Trophoblast cell (in vitro differentiated cells and primary cell): ENCODE measurements around the gene MTERF4.

ENCODE experiments used
- DNase-seq, 2 donors: peaks; one replicate each; pipeline ENCODE4 v3.0.0-alpha.2; 2016
- H2AFZ ChIP-seq: 2 replicates; pipeline ENCODE4 v1.6.1; 2013; ENCODE audit warnings: low read length, moderate library complexity, mild to moderate bottlenecking; ENCODE audit not compliant: insufficient read depth, poor library complexity
- H2AK5ac ChIP-seq: 2 replicates; pipeline ENCODE4 v1.6.1; 2013; ENCODE audit warnings: mild to moderate bottlenecking, low read length
- H2BK120ac ChIP-seq: 2 replicates; pipeline ENCODE4 v1.6.1; 2013; ENCODE audit warnings: low read length, mild to moderate bottlenecking, moderate library complexity; ENCODE audit not compliant: insufficient read depth, poor library complexity
- H2BK12ac ChIP-seq: 2 replicates; pipeline ENCODE4 v1.6.1; 2013; ENCODE audit warnings: mild to moderate bottlenecking, low read length, moderate library complexity
- H2BK5ac ChIP-seq: 2 replicates; pipeline ENCODE4 v1.6.1; 2013; ENCODE audit warnings: low read length, low read depth, moderate library complexity, mild to moderate bottlenecking; ENCODE audit not compliant: poor library complexity
- H3K14ac ChIP-seq: 2 replicates; pipeline ENCODE4 v1.6.1; 2013; ENCODE audit warnings: mild to moderate bottlenecking, low read length
- H3K18ac ChIP-seq: 2 replicates; pipeline ENCODE4 v1.6.1; 2013; ENCODE audit warnings: mild to moderate bottlenecking, low read length
- H3K23ac ChIP-seq: 2 replicates; pipeline ENCODE4 v1.6.1; 2013; ENCODE audit warnings: low read length
- H3K27ac ChIP-seq: 2 replicates; pipeline ENCODE4 v1.5.1; 2013; ENCODE audit warnings: low read depth, mild to moderate bottlenecking, inconsistent platforms, low read length, moderate library complexity
- H3K27me3 ChIP-seq: 2 replicates; pipeline ENCODE4 v1.6.1; 2013; ENCODE audit warnings: inconsistent platforms, mild to moderate bottlenecking, low read length, moderate library complexity; ENCODE audit not compliant: insufficient read depth
- H3K36me3 ChIP-seq, 2 experiments: 1 replicate in 1 of 2; 2 replicates in 1 of 2; pipeline ENCODE4 v1.6.1; 2013; ENCODE audit warnings: low read length in 2 of 2, mild to moderate bottlenecking in 2 of 2, moderate library complexity in 1 of 2; ENCODE audit not compliant: insufficient read depth in 2 of 2, control insufficient read depth in 1 of 2
- H3K4ac ChIP-seq: 2 replicates; pipeline ENCODE4 v1.6.1; 2013; ENCODE audit warnings: low read depth, mild to moderate bottlenecking, low read length, moderate library complexity
- H3K4me1 ChIP-seq, 2 experiments: 1 replicate in 1 of 2; 2 replicates in 1 of 2; pipeline ENCODE4 v1.6.1; 2013; ENCODE audit warnings: low read length in 2 of 2, mild to moderate bottlenecking in 2 of 2, moderate library complexity in 1 of 2; ENCODE audit not compliant: insufficient read depth in 2 of 2, control insufficient read depth in 1 of 2
- H3K4me2 ChIP-seq: 2 replicates; pipeline ENCODE4 v1.6.1; 2013; ENCODE audit warnings: inconsistent platforms, mild to moderate bottlenecking, low read length, moderate library complexity
- H3K4me3 ChIP-seq: 2 replicates; pipeline ENCODE4 v1.5.1; 2013; ENCODE audit warnings: mild to moderate bottlenecking, low read depth, low read length, inconsistent platforms
- H3K79me1 ChIP-seq: one replicate; pipeline ENCODE4 v1.6.1; 2013; ENCODE audit warnings: low read length
- H3K79me2 ChIP-seq: 2 replicates; pipeline ENCODE4 v1.6.1; 2013; ENCODE audit warnings: low read length, mild to moderate bottlenecking; ENCODE audit not compliant: control insufficient read depth, insufficient read depth, poor library complexity
- H3K9ac ChIP-seq: 2 replicates; pipeline ENCODE4 v1.6.1; 2013; ENCODE audit warnings: mild to moderate bottlenecking, low read length
- H3K9me3 ChIP-seq: 2 replicates; pipeline ENCODE4 v1.6.1; 2013; ENCODE audit warnings: low read depth, mild to moderate bottlenecking, control low read depth, inconsistent platforms, low read length; ENCODE audit not compliant: insufficient read depth
- H4K12ac ChIP-seq: 2 replicates; pipeline ENCODE4 v1.6.1; 2013; ENCODE audit warnings: low read depth, mild to moderate bottlenecking, low read length, moderate library complexity
- H4K8ac ChIP-seq: 2 replicates; pipeline ENCODE4 v1.6.1; 2013; ENCODE audit warnings: low read depth, mild to moderate bottlenecking, low read length, moderate library complexity
- H4K91ac ChIP-seq: one replicate; pipeline ENCODE4 v1.6.1; 2013; ENCODE audit warnings: low read depth, mild to moderate bottlenecking, low read length, moderate library complexity
- WGBS: extraction: QIAGEN DNeasy Blood & Tissue Kit; methylation state at CpG from one replicate; pipeline ENCODE4 v1.1.7; 2013; ENCODE audit warnings: missing lambda C conversion rate; ENCODE audit not compliant: insufficient read length, insufficient coverage; ENCODE audit errors: extremely low coverage; 5-methylcytosine and 5-hydroxymethylcytosine counted together

MTERF4 gene

DNA sequence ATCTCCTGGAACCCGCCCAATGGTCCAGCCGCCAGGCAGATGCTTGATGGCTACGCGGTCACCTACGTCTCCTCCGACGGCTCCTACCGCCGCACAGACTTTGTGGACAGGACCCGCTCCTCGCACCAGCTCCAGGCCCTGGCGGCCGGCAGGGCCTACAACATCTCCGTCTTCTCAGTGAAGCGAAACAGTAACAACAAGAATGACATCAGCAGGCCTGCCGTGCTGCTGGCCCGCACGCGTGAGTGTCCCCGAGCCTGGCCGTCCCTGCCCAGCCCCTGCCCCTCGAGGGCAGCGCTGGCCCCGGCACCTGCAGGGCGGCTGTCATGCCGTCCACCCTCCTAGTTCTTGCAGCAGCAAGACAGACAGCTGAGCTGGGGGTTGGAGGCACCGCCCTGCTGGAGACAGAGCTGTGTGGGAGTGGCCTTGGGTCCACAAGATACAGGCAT is 36.7 kb downstream of the MTERF4 start:
- Histone ChIP-seq H3K18ac (no peak overlapping the region), H4K12ac (no peak overlapping the region), H3K27ac (no peak overlapping the region), H3K27me3 (no peaks in the 10 kb centered on the region), H3K23ac (no peak overlapping the region), H2BK12ac (no peak overlapping the region), H3K14ac (no peak overlapping the region), H2BK5ac (no peak overlapping the region), H3K9me3 (peaks cover 4% of the 10 kb centered on the region), H3K36me3 (no peaks in the 10 kb centered on the region), H3K4me1 (no peaks in the 10 kb centered on the region), H2AFZ (no peak overlapping the region), H2BK120ac (no peak overlapping the region), H3K4ac (no peak overlapping the region), H4K91ac (no peak overlapping the region), H4K8ac (no peak overlapping the region), H3K4me3 (no peak overlapping the region), H3K9ac (no peak overlapping the region), H3K79me1 (no peaks in the 10 kb centered on the region), H3K79me2 (no peaks in the 10 kb centered on the region), H2AK5ac (no peak overlapping the region), H3K4me2 (no peak overlapping the region)
- no CpG with 5 or more reads among the region's 27 CpGs for WGBS
- DNase-seq = no peak

DNA sequence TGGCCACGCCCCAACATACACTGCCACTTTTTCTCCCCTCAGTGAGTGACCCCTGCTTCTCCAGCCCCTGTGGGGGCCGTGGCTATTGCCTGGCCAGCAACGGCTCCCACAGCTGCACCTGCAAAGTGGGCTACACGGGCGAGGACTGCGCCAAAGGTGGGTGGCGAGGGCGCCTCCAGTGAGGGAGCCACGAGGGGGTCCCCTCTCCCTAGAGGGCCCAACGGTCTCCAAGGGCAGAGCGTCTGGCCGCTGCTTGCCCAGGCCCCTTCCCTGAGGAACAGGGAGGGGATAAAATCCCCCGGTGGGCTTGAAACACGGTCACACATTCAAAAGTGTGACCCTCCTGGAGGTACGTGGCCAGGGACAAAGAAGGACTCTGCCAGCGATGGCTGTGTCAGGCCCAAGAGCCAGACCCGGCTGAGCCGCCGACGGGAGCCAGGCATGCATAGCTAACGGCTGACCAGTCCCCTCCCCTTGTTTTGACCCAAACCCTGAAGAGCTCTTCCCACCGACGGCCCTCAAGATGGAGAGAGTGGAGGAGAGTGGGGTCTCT is 37.2 kb downstream of the MTERF4 start:
- Histone ChIP-seq H3K27ac (no peak overlapping the region), H4K91ac (no peak overlapping the region), H3K4ac (no peak overlapping the region), H3K9ac (no peak overlapping the region), H3K4me3 (peak overlapping the region; percentile 0), H4K8ac (no peak overlapping the region), H3K79me2 (no peaks in the 10 kb centered on the region), H3K79me1 (no peaks in the 10 kb centered on the region), H3K36me3 (no peaks in the 10 kb centered on the region), H3K9me3 (peaks cover 4% of the 10 kb centered on the region), H3K14ac (no peak overlapping the region), H2AK5ac (no peak overlapping the region), H3K23ac (no peak overlapping the region), H2BK5ac (no peak overlapping the region), H3K27me3 (no peaks in the 10 kb centered on the region), H2BK120ac (no peak overlapping the region), H2BK12ac (no peak overlapping the region), H3K4me2 (no peak overlapping the region), H2AFZ (no peak overlapping the region), H3K4me1 (no peaks in the 10 kb centered on the region), H4K12ac (no peak overlapping the region), H3K18ac (no peak overlapping the region)
- no peak for DNase-seq
- no CpG with 5 or more reads among the region's 23 CpGs for WGBS

- WGBS = no CpG with 5 or more reads among the region's 32 CpGs
- Histone ChIP-seq H4K12ac (no peak overlapping the region), H3K4me2 (peak overlapping the region; percentile 55)
Observed at GRCh38 chr2:241064008-241064801, 37.9 kb downstream of the MTERF4 start.

GRCh38 chr2:241063587-241063986 is 38.5 kb downstream of the MTERF4 start:
- no peak for DNase-seq
- Histone ChIP-seq H3K27me3 (no peaks in the 10 kb centered on the region), H2AK5ac (no peak overlapping the region), H3K4me1 (no peaks in the 10 kb centered on the region), H3K9me3 (no peaks in the 10 kb centered on the region), H3K4ac (no peak overlapping the region), H2AFZ (peak overlapping the region; percentile 62), H4K91ac (no peak overlapping the region), H3K18ac (no peak overlapping the region), H2BK12ac (no peak overlapping the region), H2BK5ac (no peak overlapping the region), H4K8ac (no peak overlapping the region), H3K36me3 (no peaks in the 10 kb centered on the region), H3K27ac (no peak overlapping the region), H2BK120ac (no peak overlapping the region), H3K4me3 (no peak overlapping the region), H3K4me2 (peak overlapping the region; percentile 55), H3K79me1 (no peaks in the 10 kb centered on the region), H3K23ac (no peak overlapping the region), H3K14ac (no peak overlapping the region), H3K79me2 (no peaks in the 10 kb centered on the region), H3K9ac (no peak overlapping the region), H4K12ac (no peak overlapping the region)
- WGBS = no CpG with 5 or more reads among the region's 8 CpGs

More at GRCh38 chr2:241064008-241064801, 37.9 kb downstream of the MTERF4 start:
- Histone ChIP-seq H2BK120ac (no peak overlapping the region), H4K8ac (no peak overlapping the region), H2BK5ac (no peak overlapping the region), H3K18ac (no peak overlapping the region), H3K4me3 (peak overlapping the region; percentile 0), H3K27me3 (no peaks in the 10 kb centered on the region), H2AK5ac (no peak overlapping the region), H4K91ac (no peak overlapping the region), H3K79me2 (no peaks in the 10 kb centered on the region), H2BK12ac (no peak overlapping the region), H3K27ac (no peak overlapping the region), H3K9me3 (peaks cover 2% of the 10 kb centered on the region), H3K14ac (no peak overlapping the region), H3K79me1 (no peaks in the 10 kb centered on the region), H3K23ac (no peak overlapping the region), H3K4me1 (no peaks in the 10 kb centered on the region), H3K9ac (no peak overlapping the region), H3K4ac (no peak overlapping the region), H2AFZ (peak overlapping the region; percentile 62), H3K36me3 (no peaks in the 10 kb centered on the region)
- no peak for DNase-seq
